ENCODE data around the gene HIF1A.

The HIF1A gene

GRCh38 chr14:61672796-61673195 is 22.5 kb upstream of the HIF1A start:
- TF ChIP-seq CTCF (IDR thresholded peaks at IDR 0.05; ENCODE audit: low read length, missing control alignments) = no peak
- DNase-seq (ENCODE audit: low read depth) = no peak
- H3K4me3 ChIP-seq (replicated peaks; ENCODE audit: low read depth, low read length) = no peak overlapping the region

- no peak overlapping the region for H3K4me3 ChIP-seq (replicated peaks; ENCODE audit: low read depth, low read length)
- DNase-seq (ENCODE audit: low read depth) = peak; percentile 42
- TF ChIP-seq CTCF (IDR thresholded peaks at IDR 0.05; ENCODE audit: low read length, missing control alignments) = no peak
These were observed 22.0 kb upstream of the HIF1A start for GRCh38 chr14:61673305-61673704.

- DNase-seq (ENCODE audit: low read depth) = no peak
- H3K4me3 ChIP-seq (replicated peaks; ENCODE audit: low read depth, low read length) = no peak overlapping the region
- TF ChIP-seq CTCF (IDR thresholded peaks at IDR 0.05; ENCODE audit: low read length, missing control alignments) = no peak
These were observed 20.0 kb upstream of the HIF1A start for GRCh38 chr14:61675291-61675690.

GRCh38 chr14:61677479-61677878 is 17.8 kb upstream of the HIF1A start:
- no peak for TF ChIP-seq CTCF (IDR thresholded peaks at IDR 0.05; ENCODE audit: low read length, missing control alignments)
- H3K4me3 ChIP-seq (replicated peaks; ENCODE audit: low read depth, low read length) = no peak overlapping the region
- DNase-seq (ENCODE audit: low read depth) = no peak

- DNase-seq (ENCODE audit: low read depth) = no peak
These were observed 16.3 kb upstream of the HIF1A start for GRCh38 chr14:61678975-61679374.

GRCh38 chr14:61681413-61681812 is 13.9 kb upstream of the HIF1A start:
- no peak overlapping the region for H3K4me3 ChIP-seq (replicated peaks; ENCODE audit: low read depth, low read length)
- TF ChIP-seq CTCF (IDR thresholded peaks at IDR 0.05; ENCODE audit: low read length, missing control alignments) = no peak

More at GRCh38 chr14:61678975-61679374, 16.3 kb upstream of the HIF1A start:
- H3K4me3 ChIP-seq (replicated peaks; ENCODE audit: low read depth, low read length) = no peak overlapping the region
- TF ChIP-seq CTCF (IDR thresholded peaks at IDR 0.05; ENCODE audit: low read length, missing control alignments) = no peak

GRCh38 chr14:61683108-61683507 is 12.2 kb upstream of the HIF1A start:
- no peak for DNase-seq (ENCODE audit: low read depth)
- no peak overlapping the region for H3K4me3 ChIP-seq (replicated peaks; ENCODE audit: low read depth, low read length)
- TF ChIP-seq CTCF (IDR thresholded peaks at IDR 0.05; ENCODE audit: low read length, missing control alignments) = no peak

More at GRCh38 chr14:61681413-61681812, 13.9 kb upstream of the HIF1A start:
- DNase-seq (ENCODE audit: low read depth) = no peak
